Vagina (tissue), 2 donors: ENCODE results near the gene KIAA0825. TPM values are rescaled to one million over a fixed set of nuclear protein-coding genes. Genes with fewer than 3 reads are reported as not detected.

Experiments
- DNase-seq, 2 donors: peaks; one replicate each; pipeline ENCODE4 v3.0.0-alpha.2; 2017; ENCODE audit errors: extremely low spot score in 2 of 2
- H3K27ac ChIP-seq: fragments of 200-600 bp; sonication (generic); one replicate; pipeline ENCODE4 v1.5.1; 2019
- H3K27me3 ChIP-seq: fragments of 200-600 bp; sonication (generic); one replicate; pipeline ENCODE4 v1.5.1; 2019
- H3K36me3 ChIP-seq, 2 donors: fragments of 200-600 bp; sonication (generic); one replicate each; pipeline ENCODE4 v1.5.1; 2017 to 2019
- H3K4me1 ChIP-seq: fragments of 200-600 bp; sonication (generic); one replicate; pipeline ENCODE4 v1.5.1; 2019
- H3K4me3 ChIP-seq, 2 donors: fragments of 200-600 bp; sonication (generic); 1 replicate in 1 of 2; 2 replicates in 1 of 2; pipeline ENCODE4 v1.5.1; 2016 to 2019
- H3K9me3 ChIP-seq: fragments of 200-600 bp; sonication (generic); one replicate; pipeline ENCODE4 v1.5.1; 2019
- CTCF ChIP-seq, 3 experiments: fragments of 450-650 bp in 2 of 3; fragments of 200-600 bp in 1 of 3; sonication (generic) in 1 of 3; IDR thresholded peaks; one replicate each; pipeline ENCODE4 v1.5.1; 2017 to 2019; ENCODE audit warnings: antibody characterized with exemption in 3 of 3, mild to moderate bottlenecking in 2 of 3, moderate library complexity in 2 of 3
- POLR2A ChIP-seq, 2 donors: fragments of 450-650 bp; IDR thresholded peaks; one replicate each; pipeline ENCODE4 v1.6.1; 2017; ENCODE audit warnings: antibody characterized with exemption in 2 of 2, mild to moderate bottlenecking in 2 of 2, moderate library complexity in 2 of 2
- POLR2AphosphoS5 ChIP-seq, 2 donors: sonication (generic); formaldehyde crosslinking; IDR thresholded peaks; one replicate each; pipeline ENCODE4 v1.9.0; 2017; ENCODE audit warnings: antibody characterized with exemption in 2 of 2, mild to moderate bottlenecking in 2 of 2, low read depth in 1 of 2; ENCODE audit not compliant: insufficient read depth in 1 of 2
- intact Hi-C: fragments of 100-400 bp; cut with DNase I; formaldehyde crosslinking; loops from one replicate; pipeline ENCODE4 v1.15.1; 2023
- total RNA-seq: library from RNA; depleted of rRNA; stranded (reverse); fragments of >200 nt; gene quantifications from one replicate; pipeline ENCODE4 v1.2.3, GENCODE V29; 2016

KIAA0825 gene
- total RNA-seq, 1 donor from 2014 or later, result 2.5 TPM

GRCh38 chr5:94389515-94389899, 228.9 kb downstream of the KIAA0825 start:
- no peaks in the 10 kb centered on the region for H3K27me3 ChIP-seq
- no peaks in the 10 kb centered on the region for H3K36me3 ChIP-seq
- no peaks in the 10 kb centered on the region for H3K9me3 ChIP-seq
- H3K27ac ChIP-seq, result no peak overlapping the region
- intact Hi-C loops, result no loop called here
- H3K4me1 ChIP-seq, result no peaks in the 10 kb centered on the region
- DNase-seq, result no peak
- H3K4me3 ChIP-seq, result no peak overlapping the region
- no peak for TF ChIP-seq POLR2AphosphoS5 (IDR thresholded peaks at IDR 0.05; ENCODE audit: insufficient read depth in 1 of 2, low read depth in 1 of 2)
- TF ChIP-seq CTCF (IDR thresholded peaks at IDR 0.05), result no peak
- no peak for TF ChIP-seq POLR2A (IDR thresholded peaks at IDR 0.05)

- no peaks in the 10 kb centered on the region for H3K36me3 ChIP-seq
- H3K9me3 ChIP-seq, result no peaks in the 10 kb centered on the region
- H3K4me3 ChIP-seq, result no peak overlapping the region
- DNase-seq, result no peak
- intact Hi-C loops, result no loop called here
- H3K4me1 ChIP-seq, result no peaks in the 10 kb centered on the region
- TF ChIP-seq CTCF (IDR thresholded peaks at IDR 0.05) (no peak), POLR2AphosphoS5 (IDR thresholded peaks at IDR 0.05; ENCODE audit: insufficient read depth in 1 of 2, low read depth in 1 of 2) (no peak), POLR2A (IDR thresholded peaks at IDR 0.05) (no peak)
- H3K27ac ChIP-seq, result no peak overlapping the region
- H3K27me3 ChIP-seq, result no peaks in the 10 kb centered on the region
Measured at GRCh38 chr5:94388773-94389514, 229.5 kb downstream of the KIAA0825 start.

GRCh38 chr5:94385767-94386166, 232.6 kb downstream of the KIAA0825 start:
- H3K27ac ChIP-seq, result no peak overlapping the region
- no peak for DNase-seq
- TF ChIP-seq POLR2AphosphoS5 (IDR thresholded peaks at IDR 0.05; ENCODE audit: insufficient read depth in 1 of 2, low read depth in 1 of 2), result no peak
- TF ChIP-seq POLR2A (IDR thresholded peaks at IDR 0.05), result no peak
- no peaks in the 10 kb centered on the region for H3K36me3 ChIP-seq
- intact Hi-C loops, result no loop called here
- H3K4me1 ChIP-seq, result no peaks in the 10 kb centered on the region
- H3K4me3 ChIP-seq, result no peak overlapping the region
- no peaks in the 10 kb centered on the region for H3K27me3 ChIP-seq
- no peaks in the 10 kb centered on the region for H3K9me3 ChIP-seq

- H3K9me3 ChIP-seq, result no peaks in the 10 kb centered on the region
- no peak for TF ChIP-seq CTCF (IDR thresholded peaks at IDR 0.05)
- no peak for TF ChIP-seq POLR2A (IDR thresholded peaks at IDR 0.05)
- TF ChIP-seq POLR2AphosphoS5 (IDR thresholded peaks at IDR 0.05; ENCODE audit: insufficient read depth in 1 of 2, low read depth in 1 of 2), result no peak
- DNase-seq, result no peak
Measured at GRCh38 chr5:94378062-94378461, 240.3 kb downstream of the KIAA0825 start.

GRCh38 chr5:94376672-94377345, 241.6 kb downstream of the KIAA0825 start:
- no peak for DNase-seq
- H3K4me1 ChIP-seq, result no peaks in the 10 kb centered on the region
- H3K9me3 ChIP-seq, result no peaks in the 10 kb centered on the region
- TF ChIP-seq POLR2A (IDR thresholded peaks at IDR 0.05) (no peak), CTCF (IDR thresholded peaks at IDR 0.05) (no peak), POLR2AphosphoS5 (IDR thresholded peaks at IDR 0.05; ENCODE audit: insufficient read depth in 1 of 2, low read depth in 1 of 2) (no peak)
- no peaks in the 10 kb centered on the region for H3K27me3 ChIP-seq
- H3K27ac ChIP-seq, result no peak overlapping the region
- H3K36me3 ChIP-seq, result no peaks in the 10 kb centered on the region
- no peak overlapping the region for H3K4me3 ChIP-seq
- intact Hi-C loops, result no loop called here

More at GRCh38 chr5:94378062-94378461, 240.3 kb downstream of the KIAA0825 start:
- no peaks in the 10 kb centered on the region for H3K27me3 ChIP-seq
- no peak overlapping the region for H3K4me3 ChIP-seq
- no peaks in the 10 kb centered on the region for H3K36me3 ChIP-seq
- no peaks in the 10 kb centered on the region for H3K4me1 ChIP-seq
- H3K27ac ChIP-seq, result no peak overlapping the region
- intact Hi-C loops, result no loop called here
